GM20431 (cell line): ENCODE measurements around the gene CCDC112.

Experiments used
- in situ Hi-C: fragments of 300-500 bp; cut with MseI, MboI; formaldehyde crosslinking; loops from one replicate; pipeline ENCODE4 v1.15.0; 2020; ENCODE audit warnings: low sequenced_read_pairs; ENCODE audit not compliant: unreplicated experiment

CCDC112 gene

DNA sequence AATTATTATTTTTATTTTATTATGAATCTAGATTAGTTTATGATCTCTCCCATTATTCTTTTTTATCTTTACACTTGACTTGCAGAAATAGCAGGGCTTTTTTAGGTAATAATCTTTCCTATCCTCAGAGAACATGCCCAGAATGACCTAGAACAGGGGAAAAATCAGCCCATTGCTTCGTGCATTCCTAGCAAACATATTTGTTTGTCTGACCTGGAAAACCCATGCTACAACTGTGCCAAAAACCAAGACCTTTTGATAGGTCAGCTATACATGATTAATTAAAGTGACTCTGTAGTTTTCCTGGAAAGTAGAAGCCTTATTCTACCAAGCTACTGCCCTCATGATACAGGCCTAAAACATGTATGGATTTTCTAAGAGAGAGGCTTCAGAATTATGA is 24.1 kb upstream of the CCDC112 start:
- in situ Hi-C loops = loop anchor here (25.0 kb wide), 2 partner anchors 242 to 517 kb away; partner anchors contain the start of genes AP3S1 and ATG12

DNA sequence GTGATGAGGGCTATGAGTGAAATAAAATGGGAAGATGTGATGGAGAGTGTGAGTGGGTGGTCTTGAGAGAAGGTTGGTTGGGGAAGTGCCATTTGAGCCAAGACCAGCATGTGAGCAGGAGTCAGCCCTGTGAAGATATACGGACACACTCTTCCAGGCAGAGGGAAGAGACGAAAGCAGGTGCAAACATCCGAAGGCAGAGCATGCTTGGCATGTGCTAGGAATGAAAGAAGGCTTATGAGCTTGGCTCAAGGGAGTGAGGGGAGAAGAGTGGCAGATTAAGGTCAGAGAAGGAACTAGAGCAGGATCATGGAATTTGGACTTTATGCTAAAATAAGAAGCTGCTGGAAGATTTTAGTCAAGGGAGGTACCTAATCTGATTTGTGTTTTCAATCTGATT is 23.6 kb upstream of the CCDC112 start:
- in situ Hi-C loops = loop anchor here (25.0 kb wide), 2 partner anchors 242 to 517 kb away; partner anchors contain the start of genes AP3S1 and ATG12

DNA sequence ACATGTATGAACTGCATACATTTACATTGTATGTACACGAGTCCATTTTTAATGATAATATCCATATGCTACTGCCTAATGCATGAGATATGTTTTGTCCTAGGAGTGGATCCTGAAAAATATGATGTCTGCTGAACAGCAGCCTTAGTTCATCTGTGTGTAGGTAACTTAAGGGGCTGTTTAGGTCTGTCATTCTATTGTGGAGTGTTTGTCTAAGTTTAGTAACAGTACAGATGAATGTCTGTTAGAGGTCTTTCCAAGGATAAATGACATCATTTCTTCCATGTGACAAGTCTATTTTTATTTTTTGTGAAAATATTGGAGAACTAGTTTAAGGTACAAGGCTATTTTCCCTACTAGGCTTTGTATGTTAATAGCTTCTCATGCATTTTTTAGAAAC is 22.6 kb upstream of the CCDC112 start:
- in situ Hi-C loops = loop anchor here (25.0 kb wide), 2 partner anchors 243 to 518 kb away; partner anchors contain the start of genes AP3S1 and ATG12

DNA sequence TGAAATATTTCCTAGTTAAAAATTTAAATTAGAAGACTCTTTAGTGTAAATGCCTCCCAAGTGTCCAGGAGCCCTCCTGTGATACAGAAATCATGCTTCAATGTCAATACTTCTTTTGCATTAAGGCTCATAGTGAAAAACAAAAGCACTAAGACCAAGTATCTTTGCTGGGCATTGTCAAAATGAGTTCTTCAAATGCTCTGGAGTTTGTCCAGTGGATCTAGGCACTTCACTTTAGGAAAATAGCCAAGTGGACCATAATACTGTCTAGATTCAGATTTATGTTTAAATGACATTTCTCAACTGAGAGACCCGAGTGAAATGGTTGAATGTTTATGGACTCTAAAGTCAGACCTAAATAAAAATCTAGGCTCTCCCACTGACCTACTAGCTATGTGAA is 21.3 kb upstream of the CCDC112 start:
- in situ Hi-C loops = loop anchor here (25.0 kb wide), 2 partner anchors 245 to 520 kb away; partner anchors contain the start of genes AP3S1 and ATG12

DNA sequence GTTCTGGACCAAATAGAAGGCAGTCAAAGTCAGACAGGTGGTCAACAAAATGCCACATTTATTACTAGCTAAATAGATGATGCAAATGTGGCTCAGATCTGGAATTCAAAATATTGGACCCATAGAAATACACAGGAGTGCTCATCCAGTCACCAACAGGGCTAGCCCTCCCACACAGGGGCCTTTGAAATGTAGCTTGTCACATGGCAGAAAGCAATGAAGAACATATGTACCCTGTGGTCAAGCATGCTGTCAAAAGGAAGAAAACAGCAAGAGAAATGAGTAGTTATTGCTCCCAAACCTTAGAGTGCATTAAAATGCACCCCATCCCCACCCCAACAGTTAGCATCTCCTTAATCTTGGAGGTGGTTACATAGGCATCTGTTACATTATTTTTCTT is 20.9 kb upstream of the CCDC112 start:
- in situ Hi-C loops = loop anchor here (25.0 kb wide), 2 partner anchors 245 to 520 kb away; partner anchors contain the start of genes AP3S1 and ATG12

DNA sequence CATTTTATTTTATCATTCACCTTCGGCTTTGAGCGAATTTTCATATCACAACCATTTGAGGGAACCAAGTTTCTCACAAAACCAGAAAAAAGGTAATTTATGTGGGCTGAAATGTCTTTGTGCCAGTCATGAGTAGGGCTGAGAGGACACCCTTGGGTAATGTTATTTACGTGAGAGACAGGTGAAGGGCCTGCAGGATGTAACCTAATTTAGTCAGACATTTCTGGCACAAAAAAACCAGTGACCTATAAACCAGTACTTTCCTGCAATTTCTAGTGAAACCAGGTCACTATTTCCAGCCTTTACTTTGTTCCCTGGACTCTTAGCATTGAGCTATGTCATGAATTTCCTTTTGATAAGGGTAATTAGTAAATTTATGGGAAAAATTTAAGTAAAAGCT is 17.2 kb upstream of the CCDC112 start:
- in situ Hi-C loops = loop anchor here (25.0 kb wide), 2 partner anchors 249 to 524 kb away; partner anchors contain the start of genes AP3S1 and ATG12

DNA sequence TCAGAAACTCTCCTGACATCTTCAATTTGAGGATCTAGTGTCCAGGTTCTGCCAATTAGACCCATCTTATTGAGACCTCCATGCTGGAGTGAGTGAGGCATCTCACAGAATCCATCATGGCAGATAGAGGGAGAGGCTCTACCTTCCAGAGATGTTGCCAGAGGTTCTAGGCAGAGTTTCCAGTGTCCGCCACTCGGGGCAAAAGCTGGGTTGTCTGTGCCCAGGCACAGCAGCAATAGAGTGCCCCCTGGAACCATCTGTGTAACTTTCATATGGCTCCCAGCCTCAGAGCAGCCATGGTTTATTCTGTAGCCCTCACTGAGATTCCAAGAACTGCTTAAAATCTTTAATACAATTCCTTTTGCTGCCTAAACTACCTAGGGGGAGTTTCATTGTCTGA is 16.6 kb upstream of the CCDC112 start:
- in situ Hi-C loops = loop anchor here (25.0 kb wide), 2 partner anchors 249 to 524 kb away; partner anchors contain the start of genes AP3S1 and ATG12

DNA sequence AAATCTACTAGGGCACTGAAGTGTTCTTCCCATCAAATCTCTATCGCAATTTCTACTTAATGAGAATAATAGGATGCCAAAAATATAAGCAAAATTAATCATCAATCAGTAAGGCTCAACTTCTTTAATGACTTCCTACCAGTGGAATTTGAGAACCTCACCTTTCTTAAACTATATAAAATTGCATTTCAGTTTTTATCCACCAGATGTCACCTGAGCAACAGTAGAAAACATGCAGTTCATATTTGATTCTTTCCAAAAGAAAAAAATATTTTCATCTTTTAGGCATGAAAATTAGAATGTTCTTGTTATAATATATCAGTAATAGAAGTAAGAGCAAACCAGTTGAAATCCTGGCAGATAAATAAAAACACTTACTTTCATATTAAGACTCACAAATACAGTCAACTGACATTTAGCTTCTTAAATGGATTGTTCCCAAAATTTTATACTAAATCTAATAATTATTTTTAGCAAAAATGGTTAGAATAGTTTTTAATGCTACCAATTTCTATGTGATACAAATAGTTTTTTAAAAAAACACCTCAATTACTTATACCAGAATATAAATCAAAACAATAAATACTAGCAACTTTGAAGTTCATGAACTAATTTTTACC is 13.4 kb upstream of the CCDC112 start:
- in situ Hi-C loops = loop anchor here (25.0 kb wide), 2 partner anchors 252 to 527 kb away; partner anchors contain the start of genes AP3S1 and ATG12

DNA sequence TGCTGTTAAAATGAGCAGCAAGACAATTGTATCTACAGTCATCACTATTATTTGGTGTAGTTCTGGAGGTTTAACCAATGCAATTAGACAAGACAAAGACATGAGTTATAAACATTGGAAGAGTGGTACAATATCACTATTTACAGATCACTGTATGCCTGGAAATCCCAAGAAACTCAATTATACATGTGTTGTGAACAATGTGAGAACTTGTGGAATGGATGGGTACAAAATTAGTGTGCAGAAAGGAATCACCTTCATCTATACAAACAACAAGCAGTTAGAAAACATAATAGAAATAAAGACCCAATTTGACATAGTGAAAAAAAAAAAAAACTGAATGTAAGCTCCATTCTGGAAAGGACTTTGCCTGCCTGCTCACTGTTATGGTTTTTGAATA is 12.4 kb upstream of the CCDC112 start:
- in situ Hi-C loops = loop anchor here (25.0 kb wide), 2 partner anchors 253 to 528 kb away; partner anchors contain the start of genes AP3S1 and ATG12

DNA sequence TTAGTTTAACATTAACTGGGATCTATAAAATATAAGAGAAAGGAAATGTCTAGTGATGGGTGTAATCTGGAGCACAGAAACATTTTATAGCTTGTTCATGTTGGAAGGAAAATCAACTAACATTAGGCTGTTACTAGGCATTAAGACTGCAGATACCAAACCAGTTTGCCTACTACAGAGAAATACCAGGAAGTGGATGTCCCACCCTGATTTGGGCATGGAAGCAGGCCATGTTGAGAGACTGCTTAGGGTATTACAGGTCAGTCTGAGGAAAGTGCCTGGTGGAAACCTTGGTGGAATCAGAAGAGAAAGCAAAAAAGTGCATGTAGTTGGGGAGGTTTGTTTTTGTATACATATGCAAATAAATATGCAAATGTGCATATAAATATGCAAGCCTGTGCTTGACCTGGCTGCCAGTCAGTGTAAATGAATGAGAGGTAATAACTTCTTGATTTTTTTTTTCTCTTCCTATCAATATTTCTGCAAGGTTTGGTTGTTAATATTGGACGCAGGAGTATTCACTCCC is 9.6 kb upstream of the CCDC112 start:
- in situ Hi-C loops = loop anchor here (25.0 kb wide), 2 partner anchors 256 to 531 kb away; partner anchors contain the start of genes AP3S1 and ATG12

DNA sequence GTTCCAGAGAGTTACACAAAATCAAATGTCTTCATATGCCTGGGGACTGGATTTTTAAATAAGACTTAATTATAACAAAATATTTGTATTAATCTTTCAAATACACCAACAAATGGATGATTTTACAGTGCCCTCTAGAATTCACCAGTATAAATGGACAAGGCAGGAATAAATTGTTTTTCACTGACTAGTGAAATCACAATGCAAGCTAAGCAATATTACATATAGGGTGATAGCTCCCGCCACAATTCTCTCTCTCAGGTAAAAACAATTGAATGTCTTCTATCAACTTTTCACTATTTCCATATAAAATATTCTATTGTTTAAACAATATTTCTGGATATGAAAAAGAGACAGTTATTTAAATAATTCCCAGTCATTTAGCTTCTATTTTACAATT is 8.0 kb upstream of the CCDC112 start:
- in situ Hi-C loops = loop anchor here (25.0 kb wide), 2 partner anchors 258 to 533 kb away; partner anchors contain the start of genes AP3S1 and ATG12

DNA sequence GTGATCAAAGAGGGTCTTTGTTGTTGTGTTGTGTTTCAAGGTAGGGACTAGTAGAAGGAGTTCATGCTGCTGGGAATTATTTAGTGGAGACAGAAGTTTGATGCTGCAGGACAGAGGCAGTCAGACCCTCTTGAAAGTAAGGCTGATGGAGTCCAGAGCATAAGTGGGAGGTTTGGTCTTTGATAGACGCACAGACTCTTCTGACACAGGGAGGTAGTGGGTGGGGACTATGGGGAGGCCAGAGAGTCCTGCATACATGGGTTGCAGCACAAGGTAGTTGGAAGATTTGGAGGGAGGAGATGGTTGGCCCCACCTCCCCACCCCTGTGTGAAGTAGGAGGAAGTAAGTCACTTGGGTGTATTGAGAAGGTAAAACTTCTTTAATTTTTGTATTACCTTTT is 2.4 kb upstream of the CCDC112 start:
- in situ Hi-C loops = no loop called here

DNA sequence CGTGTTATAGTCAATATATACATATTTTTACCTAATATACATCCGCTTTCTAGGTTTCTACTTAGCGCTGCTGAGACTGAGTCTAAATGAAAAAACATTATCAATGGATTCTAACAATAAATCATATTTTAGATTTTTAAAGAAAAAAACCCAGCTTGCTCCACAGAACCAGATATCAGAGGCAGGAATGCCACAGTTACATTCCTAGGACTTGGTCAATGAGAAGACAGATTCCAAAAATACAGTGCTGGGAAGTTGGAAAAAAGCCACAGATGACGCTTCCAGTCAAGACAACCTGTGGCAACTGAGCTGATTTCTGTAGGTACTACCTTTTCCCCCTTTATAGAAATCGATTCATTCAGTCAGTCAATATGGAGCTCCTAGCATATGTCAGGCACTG is 577 bp upstream of the CCDC112 start:
- in situ Hi-C loops = no loop called here

DNA sequence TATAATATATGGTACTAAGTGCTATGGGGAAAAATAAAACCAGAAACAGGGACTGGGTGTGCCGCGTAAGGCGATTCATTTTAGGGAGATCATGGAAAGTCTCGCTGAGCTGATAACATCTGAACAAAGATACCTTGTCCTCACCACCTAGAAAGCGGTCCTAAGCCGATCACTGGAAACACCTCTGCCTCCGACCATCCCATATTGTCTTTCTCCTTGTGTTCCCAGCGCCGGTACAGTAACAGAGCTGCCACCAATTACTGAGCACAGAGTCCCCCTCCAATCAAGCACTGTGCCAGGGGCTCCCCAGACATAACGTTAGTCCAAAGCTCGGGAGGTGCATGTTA is 704 bp downstream of the CCDC112 start:
- in situ Hi-C loops = no loop called here

DNA sequence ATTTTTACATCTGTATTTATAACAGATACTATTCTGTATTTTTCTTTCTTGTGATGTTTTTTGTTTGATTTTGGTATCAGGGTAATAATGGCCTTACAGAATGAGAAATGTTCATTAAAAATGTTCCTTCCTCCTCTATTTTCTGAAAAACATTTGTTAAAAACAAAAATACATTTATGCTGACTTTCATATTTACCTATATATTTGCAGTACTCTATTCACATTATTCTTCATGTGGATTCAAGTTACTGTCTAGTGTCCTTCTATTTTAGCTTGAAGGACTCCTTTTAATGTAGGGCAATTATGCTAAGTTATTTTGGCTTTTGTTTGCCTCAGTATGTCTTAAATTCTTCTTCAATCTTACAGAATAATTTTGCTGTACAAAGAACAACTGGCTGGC is 5.1 kb downstream of the CCDC112 start:
- in situ Hi-C loops = no loop called here

DNA sequence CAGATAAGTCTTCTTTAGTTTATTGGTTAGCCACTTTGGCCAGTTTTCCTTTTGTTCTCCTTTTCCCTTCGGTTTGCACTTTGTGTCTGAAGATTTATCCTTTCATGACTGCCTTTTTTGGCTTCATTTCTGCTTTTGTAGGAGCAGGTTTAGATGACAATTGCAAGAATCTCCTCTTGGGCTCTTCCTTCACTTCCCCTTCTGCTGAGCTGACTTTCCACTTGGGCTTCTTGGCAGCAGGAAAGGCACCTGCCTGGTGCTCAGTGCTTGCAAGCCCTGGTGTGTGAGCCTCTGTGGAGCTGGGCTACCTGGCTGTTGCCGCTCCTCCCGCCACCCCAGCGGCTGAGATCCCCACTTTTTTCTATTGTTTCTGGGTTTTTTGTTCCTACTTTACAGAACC is 7.3 kb downstream of the CCDC112 start:
- in situ Hi-C loops = no loop called here

DNA sequence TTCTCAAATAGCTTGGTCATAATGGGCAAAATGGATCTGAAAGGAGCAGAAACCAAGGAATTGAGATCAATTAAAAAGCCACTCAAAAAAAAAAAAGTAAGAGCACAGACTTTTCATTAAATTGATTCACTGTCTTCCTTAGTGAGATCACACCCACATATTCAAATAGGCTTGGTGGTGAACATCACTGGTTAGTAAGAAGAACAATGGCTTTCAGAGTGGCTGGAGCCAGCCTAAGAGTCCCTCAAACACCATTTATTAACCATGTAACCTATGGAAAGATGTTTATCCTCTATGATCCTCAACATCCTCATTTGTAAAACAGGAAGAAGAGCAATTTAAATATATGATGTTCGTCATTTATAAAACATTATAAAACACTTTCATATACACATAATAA is 12.4 kb downstream of the CCDC112 start:
- in situ Hi-C loops = no loop called here

DNA sequence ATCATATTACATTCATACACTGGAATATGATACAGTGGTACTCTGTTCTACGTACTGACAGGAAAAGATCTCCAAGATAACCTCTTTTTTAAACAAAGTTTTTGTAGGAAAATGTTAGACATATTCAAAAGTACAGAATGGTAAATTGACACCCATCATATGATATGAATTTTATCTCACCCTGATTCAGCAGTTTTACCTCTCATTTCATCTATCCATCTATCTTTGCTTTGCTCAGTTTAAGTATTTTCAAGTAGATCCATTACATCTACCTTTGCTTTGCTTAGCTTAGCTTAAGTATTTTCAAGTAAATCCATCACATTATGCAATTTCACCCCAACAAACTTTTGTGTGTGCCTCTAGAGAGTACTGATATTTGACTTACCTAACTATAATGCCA is 14.3 kb downstream of the CCDC112 start:
- in situ Hi-C loops = no loop called here

DNA sequence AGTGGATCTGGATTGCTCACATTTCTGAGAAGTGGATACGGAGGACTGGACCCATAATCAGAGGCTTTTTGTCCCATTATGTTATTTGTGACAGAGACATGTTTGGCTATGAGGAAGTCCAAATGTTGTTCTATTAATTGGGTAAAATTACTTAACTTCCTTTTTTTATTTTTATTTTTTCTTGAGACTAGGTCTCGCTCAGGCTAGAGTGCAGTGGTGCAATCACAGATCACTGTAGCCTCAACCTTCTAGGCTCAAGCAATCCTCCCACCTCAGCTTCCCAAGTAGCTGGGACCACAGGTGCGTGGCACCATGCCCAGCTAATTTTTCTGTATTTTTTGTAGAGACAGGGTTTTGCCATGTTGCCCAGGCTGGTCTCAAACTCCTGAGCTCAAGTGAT is 21.9 kb downstream of the CCDC112 start:
- in situ Hi-C loops = no loop called here

DNA sequence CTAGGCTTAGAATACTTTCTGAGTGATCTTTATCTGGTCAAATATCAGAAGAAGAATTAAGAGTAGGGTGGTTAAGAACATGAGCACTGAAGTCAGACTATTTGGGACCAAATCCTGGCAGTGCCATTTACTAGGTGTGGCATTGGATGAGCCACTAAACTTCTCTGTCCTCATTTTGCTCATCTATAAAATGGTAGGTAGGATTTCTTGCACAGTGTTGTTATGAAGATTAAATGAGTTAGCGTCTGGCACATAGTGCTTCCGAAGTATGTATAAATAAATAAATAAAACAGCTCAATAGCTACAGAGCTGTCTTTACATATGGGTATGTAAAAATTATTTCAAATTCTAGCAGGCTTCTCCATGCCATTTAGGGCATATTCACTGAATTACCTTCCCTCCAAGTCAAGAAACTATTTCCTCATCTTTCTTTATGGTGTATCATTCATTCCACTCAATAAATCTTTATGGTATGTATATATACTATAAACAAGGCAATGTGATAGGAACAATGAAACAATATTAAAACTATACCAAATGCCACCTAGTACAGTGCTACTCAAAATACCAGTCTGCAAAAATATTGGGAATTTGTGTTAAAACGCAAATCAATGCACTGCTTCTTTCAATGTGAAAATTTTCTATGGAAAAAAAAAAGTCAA is 24.0 kb downstream of the CCDC112 start:
- in situ Hi-C loops = no loop called here
